ENCODE results near the gene CEP76.

Gene CEP76, protein sequence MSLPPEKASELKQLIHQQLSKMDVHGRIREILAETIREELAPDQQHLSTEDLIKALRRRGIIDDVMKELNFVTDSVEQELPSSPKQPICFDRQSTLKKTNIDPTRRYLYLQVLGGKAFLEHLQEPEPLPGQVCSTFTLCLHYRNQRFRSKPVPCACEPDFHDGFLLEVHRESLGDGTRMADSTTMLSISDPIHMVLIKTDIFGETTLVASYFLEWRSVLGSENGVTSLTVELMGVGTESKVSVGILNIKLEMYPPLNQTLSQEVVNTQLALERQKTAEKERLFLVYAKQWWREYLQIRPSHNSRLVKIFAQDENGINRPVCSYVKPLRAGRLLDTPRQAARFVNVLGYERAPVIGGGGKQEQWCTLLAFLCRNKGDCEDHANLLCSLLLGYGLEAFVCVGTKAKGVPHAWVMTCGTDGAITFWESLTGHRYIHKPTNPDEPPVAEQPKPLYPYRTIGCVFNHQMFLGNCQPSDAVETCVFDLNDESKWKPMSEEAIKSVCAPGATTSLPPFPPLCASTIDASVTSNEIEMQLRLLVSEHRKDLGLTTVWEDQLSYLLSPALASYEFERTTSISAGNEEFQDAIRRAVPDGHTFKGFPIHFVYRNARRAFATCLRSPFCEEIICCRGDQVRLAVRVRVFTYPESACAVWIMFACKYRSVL

DNA sequence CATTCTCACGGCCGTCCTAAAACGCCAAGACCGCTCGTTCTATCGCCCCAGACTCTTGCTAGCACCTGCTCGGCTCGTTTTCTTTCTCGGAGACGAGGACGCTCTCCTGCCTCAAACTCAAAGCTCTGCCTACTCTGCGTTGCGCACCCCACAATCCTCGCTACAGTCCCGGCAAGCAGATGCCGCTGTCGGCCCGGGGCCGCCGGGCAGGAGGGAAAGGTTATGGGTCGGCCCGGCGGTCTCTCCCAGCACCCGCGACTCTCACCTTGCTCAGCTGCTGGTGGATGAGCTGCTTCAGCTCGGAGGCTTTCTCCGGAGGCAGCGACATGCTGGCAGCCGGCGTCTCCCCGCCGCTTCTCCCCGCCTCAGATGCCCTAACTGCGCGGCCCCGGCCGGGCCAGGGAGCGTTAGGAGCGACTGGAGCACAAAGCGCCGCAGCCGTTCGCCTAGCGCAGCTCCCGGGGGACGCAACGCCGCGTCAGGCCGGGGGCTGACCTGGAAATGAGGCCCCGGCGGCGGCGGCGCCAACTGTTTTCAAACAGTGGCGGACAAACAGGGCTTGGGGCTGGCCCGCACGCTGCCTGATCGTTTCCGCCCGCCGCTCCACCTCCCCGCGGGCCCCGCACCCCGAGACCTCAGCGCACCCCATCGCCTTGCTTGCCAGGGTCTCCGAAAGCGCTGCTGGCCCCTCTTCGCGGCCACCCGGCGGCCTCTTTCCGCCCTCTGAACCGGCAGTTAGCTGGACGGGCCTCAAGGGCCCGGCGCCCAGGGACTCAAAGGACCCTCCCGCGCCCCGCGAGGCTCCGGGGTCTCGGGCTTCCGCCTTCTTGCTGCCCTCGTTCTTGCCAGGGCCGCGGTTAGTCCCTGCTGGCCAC lies at the start of gene CEP76, which contains the start of gene PSMG2:
Gene CEP76, minus strand, starts transcription at position 503 of the 875 bp plus-strand sequence. Its CDS starts 175 bp downstream, at position 328.
Gene PSMG2, plus strand, starts transcription at position 822 of the 875 bp plus-strand sequence. CDS start 66 bp downstream, outside the sequence.
- peak; percentile 84 to 88 for DNase-seq

DNA sequence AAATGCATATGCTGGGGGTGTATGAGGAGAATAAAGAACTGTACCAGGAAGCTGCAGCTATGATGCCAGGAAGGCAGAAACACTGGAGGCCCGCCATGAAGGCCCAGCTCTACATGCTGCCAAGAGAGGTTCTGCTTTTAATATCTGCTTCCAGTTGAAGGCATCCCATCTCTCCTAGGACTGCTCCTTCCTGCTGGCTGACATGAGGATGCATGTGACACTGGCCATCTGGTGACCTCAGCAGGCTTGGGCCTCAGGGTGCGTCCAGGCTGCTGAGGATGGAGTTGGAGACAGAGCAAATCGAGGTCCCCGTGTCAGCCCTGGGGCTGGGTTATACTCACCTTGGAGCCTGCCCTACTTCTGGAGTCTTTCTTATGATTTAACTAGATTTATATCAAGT lies 49.4 kb upstream of the CEP76 start:
- no peak for DNase-seq

DNA sequence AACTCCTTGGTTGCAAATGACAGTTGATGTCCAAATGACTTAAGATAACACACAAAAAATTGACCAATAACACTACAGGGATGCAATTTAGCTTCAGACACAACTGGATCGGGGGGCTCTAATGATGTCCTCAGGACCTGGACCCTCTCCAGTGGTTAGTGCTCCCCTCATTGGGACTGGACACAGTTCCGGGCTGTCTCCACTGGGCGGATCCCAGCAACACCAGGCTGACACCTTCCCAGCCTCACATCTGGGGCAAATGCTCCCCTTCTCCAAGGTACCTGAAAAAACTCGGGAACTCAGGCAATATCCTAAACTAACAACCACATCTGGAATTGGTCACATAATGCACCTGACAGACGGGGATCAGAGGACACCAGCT lies 49.0 kb upstream of the CEP76 start:
- no peak for DNase-seq

DNA sequence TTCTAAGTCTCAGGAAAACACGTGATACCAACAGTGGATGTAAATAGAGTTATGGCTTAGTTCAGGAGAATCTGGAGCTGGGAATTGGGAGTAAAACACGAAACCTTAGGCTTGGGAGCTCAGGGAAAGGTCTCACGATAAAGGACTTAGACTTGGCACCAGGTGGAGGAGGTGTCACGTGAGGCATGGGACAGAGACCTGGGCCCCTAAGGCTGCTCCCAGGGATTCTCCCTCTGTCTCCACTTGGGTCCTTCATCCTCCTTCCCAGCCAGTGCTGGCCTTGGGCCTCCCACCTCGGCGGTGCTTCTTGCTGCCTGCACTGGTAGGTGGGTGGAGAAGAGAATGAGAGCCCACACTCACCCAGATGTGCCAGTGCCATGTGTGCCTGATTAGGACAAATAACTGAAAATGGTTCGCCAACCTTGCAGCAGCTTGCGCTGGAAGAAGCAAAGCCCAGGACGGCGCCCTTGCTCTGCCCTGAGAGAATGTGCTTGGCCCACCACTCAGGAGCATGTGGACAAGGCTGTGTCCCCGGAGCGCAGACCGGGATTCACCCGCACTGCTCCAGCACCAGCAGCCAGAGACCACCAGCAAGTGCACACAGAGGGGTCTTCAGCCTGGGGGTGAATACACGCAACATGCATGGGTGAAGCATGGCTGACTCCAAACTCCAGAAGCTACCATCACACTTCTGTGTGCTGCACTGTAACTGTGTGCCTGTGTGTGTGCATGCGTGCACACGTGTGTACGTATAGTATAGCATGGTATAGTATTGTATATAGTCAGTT lies 48.4 kb upstream of the CEP76 start:
- no peak for DNase-seq

DNA sequence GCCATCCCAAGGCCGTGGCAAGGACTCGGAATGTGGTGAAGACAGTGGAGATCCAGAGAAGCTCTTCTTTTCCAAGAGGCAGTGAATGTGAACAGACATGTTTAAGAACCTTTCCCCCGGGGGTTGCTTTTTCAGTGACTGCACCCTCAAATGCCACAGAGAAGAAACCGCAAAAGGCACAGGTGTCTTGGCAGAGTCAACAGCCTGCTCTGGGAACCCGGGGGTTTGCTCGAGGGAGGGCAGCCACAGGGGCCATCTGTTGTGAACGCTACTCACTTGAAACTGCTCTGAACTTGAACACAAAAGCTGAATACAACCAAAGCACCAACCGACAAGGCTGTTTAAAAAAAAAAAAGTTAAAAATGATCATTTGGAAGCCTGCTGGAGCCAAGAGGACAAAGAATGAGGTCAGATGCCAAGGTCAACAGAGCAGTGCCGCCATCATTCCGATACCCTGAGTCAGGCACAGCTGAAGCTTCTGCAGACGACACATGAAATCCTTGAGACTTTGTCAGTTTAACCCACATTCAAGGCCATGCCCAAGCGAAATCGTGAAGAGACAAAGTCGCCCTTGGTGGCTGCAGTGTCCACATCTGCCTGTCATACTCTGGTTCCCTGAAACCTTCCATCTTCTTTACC lies 47.7 kb upstream of the CEP76 start:
- peak in 1 of 2 experiments; percentile 21 for DNase-seq

DNA sequence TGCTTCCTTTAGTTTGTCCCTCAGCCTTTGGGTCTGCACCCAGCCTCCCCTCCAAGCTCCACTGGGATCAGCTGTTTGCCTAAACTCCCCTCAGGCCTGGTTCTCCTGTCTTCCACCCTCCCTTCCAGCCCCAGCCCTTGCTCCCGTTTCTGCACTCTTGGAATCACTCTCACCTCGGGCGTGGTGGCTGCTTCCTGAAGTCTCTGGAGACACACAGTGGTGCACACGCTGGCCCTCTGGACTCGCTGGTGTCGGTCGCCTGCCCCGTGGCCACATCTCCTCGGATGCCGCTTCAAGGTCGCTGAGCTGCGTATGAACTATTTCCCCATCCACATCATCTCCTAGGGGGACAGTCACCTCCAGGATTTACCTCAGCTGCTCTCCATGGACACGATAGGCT lies 46.6 kb upstream of the CEP76 start:
- DNase-seq = no peak

DNA sequence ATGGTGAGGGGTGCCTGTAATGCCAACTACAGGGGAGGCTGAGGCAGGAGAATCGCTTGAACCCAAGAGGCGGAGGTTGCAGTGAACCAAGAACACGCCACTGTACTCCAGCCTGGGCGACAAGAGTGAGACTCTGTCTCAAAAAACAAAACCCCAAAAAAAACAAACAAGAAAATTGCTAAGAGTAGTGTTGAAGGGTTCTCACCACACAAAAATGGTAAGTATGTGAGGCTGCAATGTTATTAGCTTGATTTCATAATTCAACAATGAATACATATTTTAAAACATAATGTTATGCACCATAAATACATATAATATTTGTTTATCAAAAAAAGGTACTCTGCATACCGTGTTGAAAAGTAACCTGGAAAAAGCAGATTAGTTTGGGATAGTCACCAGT lies 46.1 kb upstream of the CEP76 start:
- DNase-seq = no peak

DNA sequence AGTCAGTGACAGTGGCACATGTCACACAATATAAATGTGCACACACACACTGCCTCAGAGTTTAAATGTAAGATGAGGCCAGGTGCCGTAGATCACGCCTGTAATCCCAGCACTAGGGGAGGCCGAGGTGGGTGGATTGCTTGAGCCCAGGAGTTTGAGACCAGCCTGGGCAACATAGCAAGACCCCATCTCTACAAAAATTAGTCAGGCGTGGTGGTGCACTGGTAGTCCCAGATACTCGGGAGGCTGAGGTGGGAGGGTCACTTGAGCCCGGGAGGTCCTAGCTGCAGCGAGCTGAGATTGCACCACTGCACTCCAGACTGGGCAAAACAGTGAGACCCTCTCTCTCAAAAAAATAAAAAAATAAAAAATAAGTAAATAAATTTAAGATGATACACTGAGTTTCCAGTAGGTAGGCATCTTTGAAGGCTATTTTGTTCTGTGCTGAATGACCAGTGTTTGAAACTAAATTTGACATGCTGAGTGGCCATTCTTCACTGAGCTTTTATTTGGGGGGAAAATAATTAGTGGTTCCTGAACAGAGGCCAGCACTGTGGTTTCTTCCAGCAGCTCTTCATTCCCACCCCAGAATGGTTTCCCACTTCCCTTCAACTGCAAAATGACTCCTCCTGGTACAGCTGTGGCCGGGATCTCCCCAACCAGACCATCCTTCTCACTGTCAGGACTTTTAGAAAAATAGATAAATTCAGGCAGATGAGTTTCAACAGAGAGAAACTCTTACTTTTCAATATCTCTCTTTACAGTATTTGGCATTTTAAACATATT lies 45.2 kb upstream of the CEP76 start:
- no peak for DNase-seq

DNA sequence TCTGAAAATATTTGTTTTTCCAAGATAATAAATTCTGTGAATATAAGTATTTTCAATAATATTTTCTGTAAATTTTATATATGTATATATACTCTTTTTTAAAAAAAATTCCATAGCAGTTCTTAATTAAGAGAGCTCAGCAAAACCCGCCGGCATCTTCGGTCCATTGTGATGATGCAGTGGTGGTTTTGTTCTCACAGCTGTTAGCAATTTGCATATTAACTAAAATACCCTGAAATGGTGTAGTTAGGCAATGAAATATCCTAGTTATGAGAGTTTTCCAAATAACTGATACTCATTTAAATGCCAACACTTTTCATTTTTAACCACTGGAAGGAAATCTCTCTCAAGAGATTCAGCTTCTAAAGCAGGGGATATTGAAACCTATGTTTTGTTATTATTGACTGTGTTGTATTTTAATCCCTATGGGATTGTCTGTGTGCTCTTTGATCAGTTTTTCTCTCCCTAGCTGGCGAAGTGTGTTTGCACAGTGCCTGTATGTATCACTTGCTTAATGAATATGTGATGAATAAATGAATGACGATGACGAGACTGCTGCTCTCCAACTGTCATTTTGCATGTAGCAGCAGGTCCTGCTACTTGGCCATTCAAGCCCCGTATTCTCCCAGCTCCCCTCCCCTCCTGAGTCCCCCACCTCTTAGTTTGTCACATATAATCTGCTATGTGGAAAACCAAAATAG lies 42.7 kb upstream of the CEP76 start:
- DNase-seq = no peak

DNA sequence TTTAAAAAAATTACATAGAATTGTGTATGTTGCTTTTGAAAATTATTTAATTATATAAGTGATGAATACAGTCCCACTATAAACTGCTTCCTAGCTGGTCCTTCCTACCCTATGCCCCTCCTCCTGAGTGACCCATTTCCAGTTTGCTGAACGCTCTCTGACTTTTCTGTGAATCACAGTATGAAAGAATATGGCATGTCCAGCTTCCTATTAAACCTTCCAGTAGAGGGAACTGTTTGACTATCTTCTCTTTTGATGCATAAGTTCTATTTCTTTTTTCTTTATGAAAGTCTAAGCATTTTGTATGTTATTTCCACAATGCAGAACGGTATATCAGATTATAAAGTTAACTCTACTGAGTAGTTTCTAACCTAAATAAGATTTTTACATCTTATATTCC lies 41.6 kb upstream of the CEP76 start:
- DNase-seq = no peak

DNA sequence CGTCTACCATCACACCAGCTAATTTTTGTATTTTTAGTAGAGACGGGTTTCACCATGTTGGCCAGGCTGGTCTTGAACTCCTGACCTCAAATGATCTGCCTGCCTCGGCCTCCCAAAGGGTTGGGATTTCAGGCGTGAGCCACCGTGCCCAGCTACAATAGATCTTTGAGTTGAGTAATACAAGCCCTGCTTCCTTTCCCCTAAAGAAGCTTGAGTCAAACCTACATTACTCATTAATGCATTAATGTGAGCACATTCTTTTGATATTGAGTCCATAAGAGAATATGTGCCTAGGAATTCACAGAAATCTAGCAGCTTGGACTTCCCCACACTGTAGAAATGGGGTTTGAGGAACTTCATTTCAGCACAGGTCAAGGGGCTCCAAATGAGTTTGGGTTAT lies 39.9 kb upstream of the CEP76 start:
- no peak for DNase-seq

DNA sequence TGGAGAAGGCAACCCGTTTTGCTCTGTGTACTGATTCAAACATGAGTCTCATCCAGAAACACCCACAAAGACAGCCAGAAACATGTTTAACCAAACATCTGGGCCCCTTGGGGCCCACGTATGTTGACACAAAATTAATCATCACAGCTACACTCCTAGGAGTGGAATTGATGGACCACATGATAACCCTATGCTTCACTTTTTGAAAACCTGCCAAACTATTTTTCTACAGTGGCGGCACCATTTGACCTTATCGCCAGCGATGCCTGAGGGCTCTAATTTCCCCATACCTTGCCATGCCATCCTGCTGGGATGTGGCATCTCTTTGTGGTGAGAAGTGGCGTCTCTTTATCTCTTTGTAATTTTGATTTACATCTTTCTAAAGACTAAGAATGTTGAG lies 38.8 kb upstream of the CEP76 start:
- DNase-seq = no peak

DNA sequence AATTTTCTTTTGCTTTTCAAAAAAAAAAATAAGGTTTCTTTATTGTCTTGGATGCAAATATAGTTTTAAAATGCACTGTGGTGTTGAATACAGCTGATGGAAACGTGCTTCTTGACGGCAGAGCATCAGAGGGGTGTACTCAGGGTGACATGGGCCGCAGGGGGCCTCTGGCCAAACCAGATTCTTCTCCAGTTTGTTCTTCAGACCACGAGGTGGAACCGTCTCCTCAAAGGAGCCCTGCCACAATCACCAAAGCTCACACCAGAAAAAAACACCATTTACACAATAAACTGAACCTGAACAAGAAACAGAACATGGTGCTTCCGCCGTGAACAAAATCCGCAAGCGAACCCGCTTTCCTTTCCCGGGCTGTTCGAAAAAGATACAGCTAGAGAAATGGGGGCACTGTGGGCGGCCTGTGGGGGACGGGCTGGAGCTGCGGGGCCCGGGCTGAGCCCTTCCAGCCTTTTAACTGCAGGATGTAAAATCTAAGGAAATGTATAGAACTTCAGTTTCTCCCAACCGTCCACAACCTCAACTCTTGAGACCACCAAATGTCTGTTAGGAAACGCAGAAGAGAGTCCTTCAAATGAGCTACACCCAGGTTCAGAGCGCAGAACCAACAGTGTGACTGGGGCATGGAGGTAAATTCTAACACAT lies 34.9 kb upstream of the CEP76 start:
- DNase-seq = no peak

DNA sequence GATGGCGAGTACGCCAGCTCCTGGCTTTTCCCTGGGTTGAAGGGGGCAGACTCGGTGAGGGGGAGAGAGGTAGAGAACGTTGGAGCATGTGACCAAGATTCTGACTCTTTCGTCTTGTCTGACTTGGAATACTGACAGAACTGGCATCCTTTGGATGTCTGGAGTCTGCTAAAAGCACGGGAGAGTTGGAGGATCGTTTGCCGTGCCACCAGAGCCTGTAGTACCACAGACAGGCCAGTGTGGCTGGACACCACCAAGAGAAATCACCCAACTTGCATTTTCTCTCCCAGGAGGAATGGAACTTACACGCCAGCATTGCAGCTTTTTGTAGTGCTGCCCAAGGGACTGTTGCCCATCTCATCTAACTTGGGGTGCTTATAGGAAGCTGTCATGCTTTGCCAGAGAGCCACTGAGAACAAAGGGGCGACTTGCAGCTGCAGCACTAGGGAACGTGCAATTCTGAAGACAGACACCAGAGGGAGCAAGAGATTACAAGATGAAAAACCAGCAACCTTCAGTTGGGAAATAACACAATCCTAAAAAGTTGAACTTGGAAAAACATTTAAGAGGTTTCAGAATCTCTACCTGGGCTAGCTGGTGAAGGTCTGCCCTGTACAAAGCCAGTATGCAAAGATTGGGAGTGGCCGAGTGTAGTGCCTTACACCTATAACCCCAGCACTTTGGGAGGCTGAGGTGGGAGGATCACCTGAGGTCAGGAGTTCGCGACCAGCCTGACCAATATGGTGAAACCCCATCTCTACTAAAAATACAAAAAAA lies 24.4 kb upstream of the CEP76 start:
- DNase-seq = peak; percentile 47 to 57

DNA sequence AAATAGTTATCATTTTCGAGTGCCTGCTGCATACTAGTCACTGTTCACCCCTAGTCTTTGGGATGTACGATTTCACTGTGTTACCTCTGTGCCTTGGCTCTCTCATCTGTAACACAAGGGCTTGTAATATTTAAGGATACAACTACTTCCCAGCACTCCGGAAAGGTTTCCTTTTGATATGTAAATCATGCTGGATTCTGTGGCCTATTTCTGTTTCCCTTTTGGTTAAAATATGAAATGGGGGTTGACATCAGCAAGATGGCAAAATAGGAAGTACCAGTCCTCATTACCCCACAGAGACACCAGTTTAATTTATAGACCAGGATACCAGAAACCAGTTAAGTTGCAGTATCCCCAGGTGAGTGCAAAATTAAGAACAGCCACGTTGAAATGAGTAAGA lies 23.8 kb upstream of the CEP76 start:
- DNase-seq = no peak

DNA sequence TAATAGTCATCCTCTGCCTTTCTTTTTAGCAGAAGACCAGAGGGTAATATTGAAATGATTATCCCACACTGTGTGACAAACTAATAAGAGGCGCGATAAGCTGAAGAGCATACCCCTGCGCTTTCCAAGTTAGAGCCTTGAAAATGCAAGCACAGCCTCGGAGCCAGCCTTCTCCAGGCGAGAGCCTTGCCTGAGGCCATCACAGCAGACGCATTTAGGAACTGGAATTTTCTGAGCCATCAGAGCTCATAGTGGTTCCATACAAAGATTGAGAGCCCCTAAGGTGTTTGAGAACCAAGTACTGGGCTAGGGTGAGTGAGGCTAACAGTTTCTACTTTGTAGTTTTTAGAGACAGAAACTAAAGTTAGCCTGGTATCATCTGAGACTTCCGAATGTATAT lies 20.2 kb upstream of the CEP76 start:
- no peak for DNase-seq

DNA sequence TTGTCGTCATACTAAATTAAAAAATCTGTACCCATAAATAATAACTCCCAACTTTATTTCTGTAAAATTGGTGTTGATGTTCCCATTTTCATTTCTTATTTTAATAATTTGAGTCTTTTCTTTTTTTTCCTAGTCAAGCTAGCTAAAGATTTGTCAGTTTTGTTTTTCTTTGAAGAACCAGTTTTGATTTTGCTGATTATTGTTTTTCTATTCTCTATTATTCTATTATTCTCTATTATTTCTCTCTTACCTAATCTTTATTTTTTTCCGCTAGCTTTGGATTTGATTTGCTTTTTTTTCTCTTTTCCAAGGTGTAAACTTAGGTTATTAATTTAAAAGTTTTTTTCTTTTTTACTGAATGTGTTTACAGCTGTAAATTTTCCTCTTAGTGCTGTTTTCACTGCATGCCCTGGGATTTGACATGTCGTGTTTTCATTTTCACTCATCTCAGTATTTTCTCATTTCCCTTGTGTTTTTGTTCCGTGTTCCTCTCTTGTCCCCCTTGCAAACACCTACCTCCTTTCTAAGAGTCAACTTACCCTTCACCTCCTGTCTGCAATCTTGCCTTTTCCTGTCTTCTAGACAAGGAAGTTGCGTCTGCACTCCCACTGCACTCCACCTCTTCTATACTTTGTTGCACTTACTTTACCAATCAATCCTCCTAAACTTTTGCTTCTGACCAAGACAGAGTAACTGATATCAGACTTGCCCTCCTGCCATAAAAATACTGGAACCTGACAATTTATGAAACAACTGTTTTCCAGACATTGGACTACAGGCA lies 19.2 kb upstream of the CEP76 start:
- no peak for DNase-seq

DNA sequence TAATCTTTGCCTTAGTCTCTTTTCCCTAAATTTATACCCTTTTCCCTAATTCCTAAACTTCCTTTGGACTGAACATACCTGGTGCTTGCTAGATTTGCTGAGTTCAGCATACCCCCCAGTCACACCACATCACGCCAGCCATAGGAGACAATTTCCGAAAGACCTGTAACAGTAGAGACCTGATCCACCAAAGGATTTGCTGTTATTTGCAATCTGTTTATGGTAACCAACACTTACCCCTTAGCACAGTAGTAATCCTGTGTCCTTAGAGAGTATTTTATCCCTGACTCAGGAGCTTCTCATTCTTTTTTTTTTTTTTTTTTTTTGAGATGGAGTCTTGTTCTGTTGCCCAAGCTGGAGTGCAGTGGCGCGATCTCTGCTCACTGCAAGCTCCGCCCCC lies 8.9 kb upstream of the CEP76 start:
- no peak for DNase-seq

All from activated CD4-positive, alpha-beta T cell treated with anti-CD3 and anti-CD28 coated beads, Interleukin-2, amount 50 U/mL, for 48 hours (primary cell).